A204.1 (cell line): Measurements from ENCODE around the gene PAK6.

Source experiments
- FAIRE-seq: peaks from 2 replicates; lab custom pipeline; 2012; peaks lifted over from hg19 to GRCh38; lab: Jason Lieb, UNC

PAK6 gene

GRCh38 chr15:40256638-40257235 is 17.9 kb downstream of the PAK6 start:
- no peak for FAIRE-seq

- no peak for FAIRE-seq
Measured at GRCh38 chr15:40257656-40258450, 19.0 kb downstream of the PAK6 start.

GRCh38 chr15:40258544-40258943 is 19.7 kb downstream of the PAK6 start:
- FAIRE-seq, result no peak

- no peak for FAIRE-seq
Measured at GRCh38 chr15:40259021-40259420, 20.2 kb downstream of the PAK6 start.

- FAIRE-seq, result no peak
Measured at GRCh38 chr15:40263024-40263754, 24.3 kb downstream of the PAK6 start.

- no peak for FAIRE-seq
Measured at GRCh38 chr15:40264321-40265153, 25.7 kb downstream of the PAK6 start.

GRCh38 chr15:40265355-40265754 is 26.5 kb downstream of the PAK6 start:
- FAIRE-seq, result no peak

- no peak for FAIRE-seq
Measured at GRCh38 chr15:40265875-40266274, 27.0 kb downstream of the PAK6 start.

- FAIRE-seq, result no peak
Measured at GRCh38 chr15:40266828-40267304, 28.0 kb downstream of the PAK6 start.

GRCh38 chr15:40267670-40268069 is 28.8 kb downstream of the PAK6 start:
- no peak for FAIRE-seq

- FAIRE-seq, result no peak
Measured at GRCh38 chr15:40269604-40270003, 30.7 kb downstream of the PAK6 start.

GRCh38 chr15:40270246-40270995 is 31.6 kb downstream of the PAK6 start:
- FAIRE-seq, result no peak

GRCh38 chr15:40271685-40272484 is 33.0 kb downstream of the PAK6 start:
- FAIRE-seq, result no peak

GRCh38 chr15:40272485-40273056 is 33.7 kb downstream of the PAK6 start:
- no peak for FAIRE-seq

- FAIRE-seq, result no peak
Measured at GRCh38 chr15:40273428-40273827, 34.6 kb downstream of the PAK6 start.

GRCh38 chr15:40274350-40275274 is 35.7 kb downstream of the PAK6 start:
- FAIRE-seq, result peak; percentile 57

GRCh38 chr15:40275523-40275922 is 36.7 kb downstream of the PAK6 start:
- no peak for FAIRE-seq

GRCh38 chr15:40275954-40276353 is 37.1 kb downstream of the PAK6 start:
- no peak for FAIRE-seq

GRCh38 chr15:40276927-40277326 is 38.1 kb downstream of the PAK6 start:
- no peak for FAIRE-seq
